MM.1S (cell line): ENCODE measurements around the gene KIRREL3.

ENCODE experiments used
- DNase-seq: peaks from one replicate; pipeline ENCODE4 v3.0.0-alpha.2; 2015
- H2AFZ ChIP-seq: fragments of 300-600 bp; sonication (generic); 2 replicates; pipeline ENCODE4 v1.6.0; 2016; ENCODE audit warnings: antibody characterized with exemption, low read length
- H3F3A ChIP-seq: fragments of 300-600 bp; sonication (generic); 2 replicates; pipeline ENCODE4 v1.6.1; 2016; ENCODE audit warnings: mild to moderate bottlenecking, antibody characterized with exemption, low read length, moderate library complexity, mixed read lengths; ENCODE audit not compliant: insufficient read depth
- H3K27ac ChIP-seq: fragments of 300-600 bp; sonication (generic); 2 replicates; pipeline ENCODE4 v1.5.1; 2016; ENCODE audit warnings: mild to moderate bottlenecking, low read length
- H3K27me3 ChIP-seq: fragments of 300-600 bp; sonication (generic); replicated peaks from 2 replicates; pipeline ENCODE4 v1.6.0; 2016; ENCODE audit warnings: low read length; ENCODE audit not compliant: insufficient read depth
- H3K36me3 ChIP-seq: fragments of 300-600 bp; sonication (generic); replicated peaks from 2 replicates; pipeline ENCODE4 v1.6.1; 2016; ENCODE audit warnings: mild to moderate bottlenecking, low read length, mixed read lengths; ENCODE audit not compliant: insufficient read depth
- H3K4me1 ChIP-seq: fragments of 300-600 bp; sonication (generic); 2 replicates; pipeline ENCODE4 v1.6.1; 2016; ENCODE audit warnings: low read length, mixed read lengths
- H3K4me2 ChIP-seq: fragments of 300-600 bp; sonication (generic); 2 replicates; pipeline ENCODE4 v1.6.0; 2016; ENCODE audit warnings: low read depth, low read length
- H3K4me3 ChIP-seq: fragments of 300-600 bp; sonication (generic); 2 replicates; pipeline ENCODE4 v1.5.1; 2016; ENCODE audit warnings: low read length, mixed read lengths
- H3K79me2 ChIP-seq: fragments of 300-600 bp; sonication (generic); 2 replicates; pipeline ENCODE4 v1.6.1; 2016; ENCODE audit warnings: mixed run types, low read length, mixed read lengths
- H3K9ac ChIP-seq: fragments of 300-600 bp; sonication (generic); 2 replicates; pipeline ENCODE4 v1.6.1; 2016; ENCODE audit warnings: low read length, mixed read lengths
- H3K9me2 ChIP-seq: fragments of 300-600 bp; sonication (generic); replicated peaks from 2 replicates; pipeline ENCODE4 v1.6.1; 2016; ENCODE audit warnings: mild to moderate bottlenecking, low read length, mixed read lengths; ENCODE audit not compliant: insufficient read depth
- H3K9me3 ChIP-seq: fragments of 300-600 bp; sonication (generic); replicated peaks from 2 replicates; pipeline ENCODE4 v1.6.1; 2016; ENCODE audit warnings: mild to moderate bottlenecking, low read length, mixed read lengths; ENCODE audit not compliant: insufficient read depth
- H4K20me1 ChIP-seq: fragments of 300-600 bp; sonication (generic); 2 replicates; pipeline ENCODE4 v1.6.1; 2016; ENCODE audit warnings: mild to moderate bottlenecking, low read length, moderate library complexity, mixed read lengths; ENCODE audit not compliant: insufficient read depth
- CTCF ChIP-seq: fragments of 300-600 bp; sonication (generic); IDR thresholded peaks from 2 replicates; pipeline ENCODE4 v1.5.1; 2016; ENCODE audit warnings: antibody characterized with exemption, low read length, mixed read lengths
- EZH2 ChIP-seq: fragments of 300-600 bp; sonication (generic); optimal IDR thresholded peaks from 2 replicates; pipeline ENCODE3; 2017; ENCODE audit warnings: low read depth, mild to moderate bottlenecking, antibody characterized with exemption, low read length, mixed read lengths
- EZH2phosphoT487 ChIP-seq: fragments of 300-600 bp; sonication (generic); IDR thresholded peaks from 2 replicates; pipeline ENCODE4 v1.6.1; 2018; ENCODE audit warnings: antibody characterized with exemption, low read length

KIRREL3 gene

GRCh38 chr11:126702165-126702720 is 298.3 kb downstream of the KIRREL3 start:
- no peak overlapping the region for H2AFZ ChIP-seq
- H3K36me3 ChIP-seq = no peaks in the 10 kb centered on the region
- DNase-seq = no peak
- H3K9ac ChIP-seq = peak overlapping the region; percentile 80; the same call in 1 of the 2 replicates
- H3K4me1 ChIP-seq = peaks cover 31% of the 10 kb centered on the region
- TF ChIP-seq EZH2phosphoT487 (no peak), EZH2 (no peak), CTCF (no peak)
- H3K9me3 ChIP-seq = no peaks in the 10 kb centered on the region
- no peaks in the 10 kb centered on the region for H3K79me2 ChIP-seq
- peak overlapping the region; percentile 85; the same call in 1 of the 2 replicates for H3K4me2 ChIP-seq
- H3K4me3 ChIP-seq = no peak overlapping the region
- no peaks in the 10 kb centered on the region for H3K9me2 ChIP-seq
- no peaks in the 10 kb centered on the region for H3K27me3 ChIP-seq
- no peaks in the 10 kb centered on the region for H4K20me1 ChIP-seq
- H3F3A ChIP-seq = peaks cover 26% of the 10 kb centered on the region
- peak overlapping the region; percentile 99 for H3K27ac ChIP-seq

- peak overlapping the region; percentile 85 for H3K4me2 ChIP-seq
- peaks cover 31% of the 10 kb centered on the region for H3K4me1 ChIP-seq
- no peaks in the 10 kb centered on the region for H3K27me3 ChIP-seq
- peaks cover 26% of the 10 kb centered on the region for H3F3A ChIP-seq
- no peak for DNase-seq
- peak overlapping the region; percentile 33 for H2AFZ ChIP-seq
- no peaks in the 10 kb centered on the region for H3K36me3 ChIP-seq
- H4K20me1 ChIP-seq = no peaks in the 10 kb centered on the region
- H3K27ac ChIP-seq = peak overlapping the region; percentile 99
- H3K9me3 ChIP-seq = no peaks in the 10 kb centered on the region
- TF ChIP-seq EZH2phosphoT487 = no peak
- H3K79me2 ChIP-seq = no peaks in the 10 kb centered on the region
- no peaks in the 10 kb centered on the region for H3K9me2 ChIP-seq
- H3K9ac ChIP-seq = peak overlapping the region; percentile 80
- peak overlapping the region; percentile 35 for H3K4me3 ChIP-seq
These were observed 299.1 kb downstream of the KIRREL3 start for GRCh38 chr11:126701520-126701897.

GRCh38 chr11:126700768-126701519 is 299.6 kb downstream of the KIRREL3 start:
- Histone ChIP-seq H3K4me1 (peaks cover 31% of the 10 kb centered on the region), H3K4me2 (peak overlapping the region; percentile 85)
- DNase-seq = peak; percentile 95

More at GRCh38 chr11:126700768-126701519, 299.6 kb downstream of the KIRREL3 start:
- Histone ChIP-seq H3K27me3 (no peaks in the 10 kb centered on the region), H3K36me3 (no peaks in the 10 kb centered on the region), H3K9me2 (no peaks in the 10 kb centered on the region), H3K27ac (peak overlapping the region; percentile 99), H3K9me3 (no peaks in the 10 kb centered on the region), H3F3A (peaks cover 26% of the 10 kb centered on the region), H2AFZ (peak overlapping the region; percentile 40), H3K79me2 (no peaks in the 10 kb centered on the region), H3K4me3 (peak overlapping the region; percentile 35), H4K20me1 (no peaks in the 10 kb centered on the region), H3K9ac (peak overlapping the region; percentile 80)
- no peak for TF ChIP-seq CTCF
- TF ChIP-seq EZH2 = no peak
- no peak for TF ChIP-seq EZH2phosphoT487
